HEK293 (cell line): ENCODE results near the gene TRPC4AP.

ENCODE experiments used
- CTCF ChIP-seq: fragments of 450-650 bp; formaldehyde crosslinking; IDR thresholded peaks from 2 replicates; pipeline ENCODE4 v1.5.1; 2016; ENCODE audit warnings: missing biosample characterization, missing genetic modification characterization
- PRDM1 ChIP-seq: fragments of 450-650 bp; formaldehyde crosslinking; IDR thresholded peaks from 2 replicates; pipeline ENCODE4; 2016; ENCODE audit warnings: missing biosample characterization, missing genetic modification characterization
- SP2 ChIP-seq: fragments of 450-650 bp; formaldehyde crosslinking; IDR thresholded peaks from 2 replicates; pipeline ENCODE4 v1.5.1; 2016; ENCODE audit warnings: missing biosample characterization, missing genetic modification characterization
- TCF7L2 ChIP-seq: IDR thresholded peaks from 2 replicates; pipeline ENCODE4 v1.6.1; 2011; ENCODE audit warnings: low read depth, mild to moderate bottlenecking, inconsistent platforms, low read length, moderate library complexity, borderline replicate concordance
- ZBTB8A ChIP-seq: fragments of 450-650 bp; formaldehyde crosslinking; IDR thresholded peaks from 2 replicates; pipeline ENCODE4 v1.5.1; 2016; ENCODE audit warnings: missing biosample characterization, missing genetic modification characterization
- ZNF280D ChIP-seq: fragments of 450-650 bp; formaldehyde crosslinking; IDR thresholded peaks from 2 replicates; pipeline ENCODE4 v1.5.1; 2016; ENCODE audit warnings: missing biosample characterization, missing genetic modification characterization
- ZNF830 ChIP-seq: fragments of 450-650 bp; IDR thresholded peaks from 2 replicates; pipeline ENCODE4 v1.5.0; 2018; ENCODE audit warnings: missing biosample characterization, missing genetic modification characterization, low read depth, mild to moderate bottlenecking, moderate library complexity
- TF ChIP-seq, protein P1 (sequence below): fragments of 450-650 bp; formaldehyde crosslinking; IDR thresholded peaks from 2 replicates; pipeline ENCODE4 v1.5.1; 2016; ENCODE audit warnings: missing biosample characterization, missing genetic modification characterization
- TF ChIP-seq, protein P2 (sequence below): fragments of 450-650 bp; formaldehyde crosslinking; IDR thresholded peaks from 2 replicates; pipeline ENCODE4 v1.5.1; 2016; ENCODE audit warnings: missing biosample characterization, missing genetic modification characterization
- TF ChIP-seq, protein P3 (sequence below): sonication (generic); formaldehyde crosslinking; IDR thresholded peaks from 2 replicates; pipeline ENCODE4 v1.8.1; 2022; ENCODE audit warnings: mild to moderate bottlenecking, moderate library complexity, missing genetic modification reagents
- TF ChIP-seq, protein P4 (sequence below): fragments of 450-650 bp; formaldehyde crosslinking; IDR thresholded peaks from 2 replicates; pipeline ENCODE4 v1.5.1; 2016; ENCODE audit warnings: missing biosample characterization, missing genetic modification characterization
- TF ChIP-seq, protein P5 (sequence below): fragments of 450-650 bp; formaldehyde crosslinking; IDR thresholded peaks from 2 replicates; pipeline ENCODE4 v1.5.1; 2016; ENCODE audit warnings: missing biosample characterization, missing genetic modification characterization
- TF ChIP-seq, protein P6 (sequence below): fragments of 450-650 bp; formaldehyde crosslinking; IDR thresholded peaks from 2 replicates; pipeline ENCODE4 v1.5.1; 2016; ENCODE audit warnings: missing biosample characterization, missing genetic modification characterization, low read depth

GRCh38 chr20:35063168-35063567 lies 29.4 kb downstream of the TRPC4AP start:
- no peak for TF ChIP-seq CTCF (tag by site-specific recombination)
- no peak for TF ChIP-seq ZBTB8A
- no peak for TF ChIP-seq ZNF280D
- TF ChIP-seq ZNF830 (tag by site-specific recombination): no peak
- TF ChIP-seq, protein P1, sequence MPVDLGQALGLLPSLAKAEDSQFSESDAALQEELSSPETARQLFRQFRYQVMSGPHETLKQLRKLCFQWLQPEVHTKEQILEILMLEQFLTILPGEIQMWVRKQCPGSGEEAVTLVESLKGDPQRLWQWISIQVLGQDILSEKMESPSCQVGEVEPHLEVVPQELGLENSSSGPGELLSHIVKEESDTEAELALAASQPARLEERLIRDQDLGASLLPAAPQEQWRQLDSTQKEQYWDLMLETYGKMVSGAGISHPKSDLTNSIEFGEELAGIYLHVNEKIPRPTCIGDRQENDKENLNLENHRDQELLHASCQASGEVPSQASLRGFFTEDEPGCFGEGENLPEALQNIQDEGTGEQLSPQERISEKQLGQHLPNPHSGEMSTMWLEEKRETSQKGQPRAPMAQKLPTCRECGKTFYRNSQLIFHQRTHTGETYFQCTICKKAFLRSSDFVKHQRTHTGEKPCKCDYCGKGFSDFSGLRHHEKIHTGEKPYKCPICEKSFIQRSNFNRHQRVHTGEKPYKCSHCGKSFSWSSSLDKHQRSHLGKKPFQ (tag by site-specific recombination): no peak
- TF ChIP-seq, protein P2, sequence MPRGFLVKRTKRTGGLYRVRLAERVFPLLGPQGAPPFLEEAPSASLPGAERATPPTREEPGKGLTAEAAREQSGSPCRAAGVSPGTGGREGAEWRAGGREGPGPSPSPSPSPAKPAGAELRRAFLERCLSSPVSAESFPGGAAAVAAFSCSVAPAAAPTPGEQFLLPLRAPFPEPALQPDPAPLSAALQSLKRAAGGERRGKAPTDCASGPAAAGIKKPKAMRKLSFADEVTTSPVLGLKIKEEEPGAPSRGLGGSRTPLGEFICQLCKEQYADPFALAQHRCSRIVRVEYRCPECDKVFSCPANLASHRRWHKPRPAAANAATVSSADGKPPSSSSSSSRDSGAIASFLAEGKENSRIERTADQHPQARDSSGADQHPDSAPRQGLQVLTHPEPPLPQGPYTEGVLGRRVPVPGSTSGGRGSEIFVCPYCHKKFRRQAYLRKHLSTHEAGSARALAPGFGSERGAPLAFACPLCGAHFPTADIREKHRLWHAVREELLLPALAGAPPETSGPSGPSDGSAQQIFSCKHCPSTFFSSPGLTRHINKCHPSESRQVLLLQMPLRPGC: no peak
- TF ChIP-seq, protein P3, sequence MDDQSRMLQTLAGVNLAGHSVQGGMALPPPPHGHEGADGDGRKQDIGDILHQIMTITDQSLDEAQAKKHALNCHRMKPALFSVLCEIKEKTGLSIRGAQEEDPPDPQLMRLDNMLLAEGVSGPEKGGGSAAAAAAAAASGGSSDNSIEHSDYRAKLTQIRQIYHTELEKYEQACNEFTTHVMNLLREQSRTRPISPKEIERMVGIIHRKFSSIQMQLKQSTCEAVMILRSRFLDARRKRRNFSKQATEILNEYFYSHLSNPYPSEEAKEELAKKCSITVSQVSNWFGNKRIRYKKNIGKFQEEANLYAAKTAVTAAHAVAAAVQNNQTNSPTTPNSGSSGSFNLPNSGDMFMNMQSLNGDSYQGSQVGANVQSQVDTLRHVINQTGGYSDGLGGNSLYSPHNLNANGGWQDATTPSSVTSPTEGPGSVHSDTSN: no peak
- no peak for TF ChIP-seq PRDM1 (tag by site-specific recombination)
- TF ChIP-seq TCF7L2: no peak
- TF ChIP-seq, protein P4, sequence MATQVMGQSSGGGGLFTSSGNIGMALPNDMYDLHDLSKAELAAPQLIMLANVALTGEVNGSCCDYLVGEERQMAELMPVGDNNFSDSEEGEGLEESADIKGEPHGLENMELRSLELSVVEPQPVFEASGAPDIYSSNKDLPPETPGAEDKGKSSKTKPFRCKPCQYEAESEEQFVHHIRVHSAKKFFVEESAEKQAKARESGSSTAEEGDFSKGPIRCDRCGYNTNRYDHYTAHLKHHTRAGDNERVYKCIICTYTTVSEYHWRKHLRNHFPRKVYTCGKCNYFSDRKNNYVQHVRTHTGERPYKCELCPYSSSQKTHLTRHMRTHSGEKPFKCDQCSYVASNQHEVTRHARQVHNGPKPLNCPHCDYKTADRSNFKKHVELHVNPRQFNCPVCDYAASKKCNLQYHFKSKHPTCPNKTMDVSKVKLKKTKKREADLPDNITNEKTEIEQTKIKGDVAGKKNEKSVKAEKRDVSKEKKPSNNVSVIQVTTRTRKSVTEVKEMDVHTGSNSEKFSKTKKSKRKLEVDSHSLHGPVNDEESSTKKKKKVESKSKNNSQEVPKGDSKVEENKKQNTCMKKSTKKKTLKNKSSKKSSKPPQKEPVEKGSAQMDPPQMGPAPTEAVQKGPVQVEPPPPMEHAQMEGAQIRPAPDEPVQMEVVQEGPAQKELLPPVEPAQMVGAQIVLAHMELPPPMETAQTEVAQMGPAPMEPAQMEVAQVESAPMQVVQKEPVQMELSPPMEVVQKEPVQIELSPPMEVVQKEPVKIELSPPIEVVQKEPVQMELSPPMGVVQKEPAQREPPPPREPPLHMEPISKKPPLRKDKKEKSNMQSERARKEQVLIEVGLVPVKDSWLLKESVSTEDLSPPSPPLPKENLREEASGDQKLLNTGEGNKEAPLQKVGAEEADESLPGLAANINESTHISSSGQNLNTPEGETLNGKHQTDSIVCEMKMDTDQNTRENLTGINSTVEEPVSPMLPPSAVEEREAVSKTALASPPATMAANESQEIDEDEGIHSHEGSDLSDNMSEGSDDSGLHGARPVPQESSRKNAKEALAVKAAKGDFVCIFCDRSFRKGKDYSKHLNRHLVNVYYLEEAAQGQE (tag by site-specific recombination): no peak
- TF ChIP-seq, protein P5, sequence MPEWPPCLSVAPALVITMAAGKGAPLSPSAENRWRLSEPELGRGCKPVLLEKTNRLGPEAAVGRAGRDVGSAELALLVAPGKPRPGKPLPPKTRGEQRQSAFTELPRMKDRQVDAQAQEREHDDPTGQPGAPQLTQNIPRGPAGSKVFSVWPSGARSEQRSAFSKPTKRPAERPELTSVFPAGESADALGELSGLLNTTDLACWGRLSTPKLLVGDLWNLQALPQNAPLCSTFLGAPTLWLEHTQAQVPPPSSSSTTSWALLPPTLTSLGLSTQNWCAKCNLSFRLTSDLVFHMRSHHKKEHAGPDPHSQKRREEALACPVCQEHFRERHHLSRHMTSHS (tag by site-specific recombination): no peak
- TF ChIP-seq, protein P6, sequence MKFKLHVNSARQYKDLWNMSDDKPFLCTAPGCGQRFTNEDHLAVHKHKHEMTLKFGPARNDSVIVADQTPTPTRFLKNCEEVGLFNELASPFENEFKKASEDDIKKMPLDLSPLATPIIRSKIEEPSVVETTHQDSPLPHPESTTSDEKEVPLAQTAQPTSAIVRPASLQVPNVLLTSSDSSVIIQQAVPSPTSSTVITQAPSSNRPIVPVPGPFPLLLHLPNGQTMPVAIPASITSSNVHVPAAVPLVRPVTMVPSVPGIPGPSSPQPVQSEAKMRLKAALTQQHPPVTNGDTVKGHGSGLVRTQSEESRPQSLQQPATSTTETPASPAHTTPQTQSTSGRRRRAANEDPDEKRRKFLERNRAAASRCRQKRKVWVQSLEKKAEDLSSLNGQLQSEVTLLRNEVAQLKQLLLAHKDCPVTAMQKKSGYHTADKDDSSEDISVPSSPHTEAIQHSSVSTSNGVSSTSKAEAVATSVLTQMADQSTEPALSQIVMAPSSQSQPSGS (tag by site-specific recombination): no peak
- no peak for TF ChIP-seq SP2 (tag by site-specific recombination)
